ENCODE data around the gene MAS1L. TPM values are rescaled to one million over a fixed set of nuclear protein-coding genes. Genes with fewer than 3 reads are reported as not detected.
"Not testable (repeated sequence)": the region's sequence is repeated elsewhere in the genome, so short reads cannot be mapped to it uniquely, and the experiment has no call there.

MAS1L gene
- total RNA-seq, 1 donor from 2014 or later, result not detected

DNA sequence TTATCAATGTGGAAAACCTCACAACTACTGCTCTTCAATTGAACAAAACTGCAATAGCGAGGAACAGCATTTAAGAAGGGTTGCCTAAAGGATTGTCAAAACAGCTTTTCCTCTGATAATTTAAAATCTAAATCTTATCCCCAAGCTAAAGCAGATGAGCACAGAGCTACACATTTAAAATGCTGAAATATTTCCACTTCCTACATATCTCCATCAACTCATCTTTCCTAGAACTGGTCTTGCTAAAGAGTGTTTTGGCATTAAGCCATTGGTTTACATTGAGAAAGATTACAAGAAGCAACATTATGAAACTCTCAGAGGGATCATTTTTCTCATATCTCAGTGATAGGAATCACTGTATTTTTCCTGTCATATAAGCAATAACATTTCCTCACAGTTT, 45.0 kb downstream of the MAS1L start:
- H3K36me3 ChIP-seq, result no peaks in the 10 kb centered on the region
- no peak overlapping the region for H3K4me3 Mint-ChIP-seq
- DNase-seq (ENCODE audit: low spot score), result no peak

DNA sequence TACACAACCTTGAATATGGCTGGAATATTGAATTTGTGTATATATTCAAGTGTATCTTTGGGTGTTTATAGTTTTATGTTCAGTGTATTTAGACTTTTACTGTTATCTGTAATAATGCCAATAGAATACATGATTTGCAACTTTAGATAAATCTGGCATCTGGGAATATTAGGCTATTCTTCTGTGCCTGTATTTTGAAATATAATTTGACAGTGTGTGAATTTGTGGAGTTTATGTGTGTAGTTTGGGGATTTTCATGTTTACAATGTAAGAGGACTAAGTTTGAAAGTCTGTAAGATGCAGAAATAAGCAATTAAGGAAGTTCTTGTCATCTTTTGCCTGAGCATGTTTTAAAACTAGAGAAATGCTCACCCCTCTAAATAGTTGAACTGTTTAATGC, 48.8 kb downstream of the MAS1L start, which contains the start of gene OR10C1:
Gene OR10C1 (plus strand): TSS at position 301 of the 400 bp plus-strand sequence. CDS start 710 bp downstream, outside the sequence.
- Mint-ChIP-seq H3K27ac (no peak within 1 kb of the TSS), H3K4me3 (no peak within 1 kb of the TSS), H3K4me1 (no peaks in the 10 kb centered on the region), H3K9me3 (no peaks in the 10 kb centered on the region), H3K36me3 (no peaks in the 10 kb centered on the region), H3K27me3 (ENCODE audit: insufficient read depth, low read depth) (peaks cover 2% of the 10 kb centered on the region)
- DNase-seq (ENCODE audit: low spot score), result no peak
- Histone ChIP-seq H3K27ac (no peak within 1 kb of the TSS), H2AFZ (replicated peaks) (no peak within 1 kb of the TSS), H3K4me3 (no peak within 1 kb of the TSS), H3K36me3 (no peaks in the 10 kb centered on the region), H3K79me2 (ENCODE audit: low read depth) (no peaks in the 10 kb centered on the region), H3K4me1 (no peaks in the 10 kb centered on the region), H3K4me2 (no peak within 1 kb of the TSS), H3K27me3 (no peaks in the 10 kb centered on the region), H3F3A (ENCODE audit: low read depth) (no peaks in the 10 kb centered on the region), H4K20me1 (ENCODE audit: low read depth) (no peaks in the 10 kb centered on the region), H3K9me3 (ENCODE audit: low read depth) (no peaks in the 10 kb centered on the region), H3K9ac (no peak within 1 kb of the TSS)
- TF ChIP-seq EZH2 (IDR thresholded peaks at IDR 0.05) (no peak), EZH2phosphoT487 (IDR thresholded peaks at IDR 0.05) (no peak)
- TF ChIP-seq, protein P1, sequence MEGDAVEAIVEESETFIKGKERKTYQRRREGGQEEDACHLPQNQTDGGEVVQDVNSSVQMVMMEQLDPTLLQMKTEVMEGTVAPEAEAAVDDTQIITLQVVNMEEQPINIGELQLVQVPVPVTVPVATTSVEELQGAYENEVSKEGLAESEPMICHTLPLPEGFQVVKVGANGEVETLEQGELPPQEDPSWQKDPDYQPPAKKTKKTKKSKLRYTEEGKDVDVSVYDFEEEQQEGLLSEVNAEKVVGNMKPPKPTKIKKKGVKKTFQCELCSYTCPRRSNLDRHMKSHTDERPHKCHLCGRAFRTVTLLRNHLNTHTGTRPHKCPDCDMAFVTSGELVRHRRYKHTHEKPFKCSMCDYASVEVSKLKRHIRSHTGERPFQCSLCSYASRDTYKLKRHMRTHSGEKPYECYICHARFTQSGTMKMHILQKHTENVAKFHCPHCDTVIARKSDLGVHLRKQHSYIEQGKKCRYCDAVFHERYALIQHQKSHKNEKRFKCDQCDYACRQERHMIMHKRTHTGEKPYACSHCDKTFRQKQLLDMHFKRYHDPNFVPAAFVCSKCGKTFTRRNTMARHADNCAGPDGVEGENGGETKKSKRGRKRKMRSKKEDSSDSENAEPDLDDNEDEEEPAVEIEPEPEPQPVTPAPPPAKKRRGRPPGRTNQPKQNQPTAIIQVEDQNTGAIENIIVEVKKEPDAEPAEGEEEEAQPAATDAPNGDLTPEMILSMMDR (IDR thresholded peaks at IDR 0.05), result no peak

More for the DNA sequence above, 45.0 kb downstream of the MAS1L start:
- Mint-ChIP-seq H3K9me3 (peaks cover 4% of the 10 kb centered on the region), H3K36me3 (no peaks in the 10 kb centered on the region), H3K27ac (no peak overlapping the region), H3K27me3 (ENCODE audit: insufficient read depth, low read depth) (no peaks in the 10 kb centered on the region), H3K4me1 (no peaks in the 10 kb centered on the region)
- H3K9ac ChIP-seq, result no peak overlapping the region
- H3K4me1 ChIP-seq, result no peaks in the 10 kb centered on the region
- TF ChIP-seq EZH2 (IDR thresholded peaks at IDR 0.05) (no peak), EZH2phosphoT487 (IDR thresholded peaks at IDR 0.05) (no peak)
- TF ChIP-seq, protein P1 (IDR thresholded peaks at IDR 0.05), result no peak
- no peak overlapping the region for H3K27ac ChIP-seq
- no peak overlapping the region for H3K4me2 ChIP-seq
- no peaks in the 10 kb centered on the region for H4K20me1 ChIP-seq (ENCODE audit: low read depth)
- no peak overlapping the region for H3K4me3 ChIP-seq
- no peaks in the 10 kb centered on the region for H3K9me3 ChIP-seq (ENCODE audit: low read depth)
- no peak overlapping the region for H2AFZ ChIP-seq (replicated peaks)
- no peaks in the 10 kb centered on the region for H3F3A ChIP-seq (ENCODE audit: low read depth)
- no peaks in the 10 kb centered on the region for H3K27me3 ChIP-seq
- H3K79me2 ChIP-seq (ENCODE audit: low read depth), result no peaks in the 10 kb centered on the region

DNA sequence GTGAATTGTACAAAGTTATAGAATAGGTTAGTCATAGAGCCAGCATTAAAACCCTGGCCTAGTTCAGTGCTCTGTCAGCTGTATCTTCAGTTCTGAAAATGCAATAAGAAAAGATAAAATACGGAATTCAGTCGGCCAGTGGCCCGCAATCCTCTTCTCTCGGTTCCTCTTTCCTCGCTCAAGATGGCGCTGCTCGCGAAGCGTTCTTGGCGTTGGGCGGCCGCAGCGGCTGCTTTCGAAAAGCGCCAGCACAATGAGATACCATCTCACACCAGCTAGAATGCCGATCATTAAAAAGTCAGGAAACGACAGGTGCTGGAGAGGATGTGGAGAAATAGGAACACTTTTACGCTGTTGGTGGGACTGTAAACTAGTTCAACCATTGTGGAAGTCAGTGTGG, 51.0 kb downstream of the MAS1L start:
- not testable (repeated sequence) for H3K27me3 ChIP-seq; H3K9ac ChIP-seq; H4K20me1 ChIP-seq (ENCODE audit: low read depth); H3K36me3 Mint-ChIP-seq; H3K36me3 ChIP-seq; H3K79me2 ChIP-seq (ENCODE audit: low read depth); H3K27ac ChIP-seq; H3K4me3 Mint-ChIP-seq; H3K9me3 Mint-ChIP-seq; H3K4me2 ChIP-seq; H3K4me1 ChIP-seq; H2AFZ ChIP-seq (replicated peaks); H3K9me3 ChIP-seq (ENCODE audit: low read depth); H3K27me3 Mint-ChIP-seq (ENCODE audit: insufficient read depth, low read depth); H3K4me3 ChIP-seq; H3K4me1 Mint-ChIP-seq; H3F3A ChIP-seq (ENCODE audit: low read depth); H3K27ac Mint-ChIP-seq
- peak; percentile 34 for DNase-seq (ENCODE audit: low spot score)
- TF ChIP-seq, protein P1 (IDR thresholded peaks at IDR 0.05), result peak; percentile 34

Other genes starting within 250 kb of the MAS1L start
- gene OR14J1, start 186.3 kb downstream of the MAS1L start, total RNA-seq (ENCODE audit: low replicate concordance), result 0.03 TPM in 1 of 2 replicates, not detected in the other
- not detected in 2 replicates for gene OR5V1, start 119.1 kb downstream of the MAS1L start, total RNA-seq (ENCODE audit: low replicate concordance)
- gene OR12D3, start 112.7 kb downstream of the MAS1L start, total RNA-seq (ENCODE audit: low replicate concordance), result not detected in 2 replicates
- not detected in 2 replicates for gene OR12D2, start 92.3 kb downstream of the MAS1L start, total RNA-seq (ENCODE audit: low replicate concordance)
- gene OR12D1, start 73.0 kb downstream of the MAS1L start, total RNA-seq (ENCODE audit: low replicate concordance), result not detected in 2 replicates
- not detected in 2 replicates for gene OR10C1, start 48.6 kb downstream of the MAS1L start, total RNA-seq (ENCODE audit: low replicate concordance)
- not detected in 2 replicates for gene OR11A1, start 30.9 kb downstream of the MAS1L start, total RNA-seq (ENCODE audit: low replicate concordance)
- not detected in 2 replicates for gene OR2H1, start 30.8 kb downstream of the MAS1L start, total RNA-seq (ENCODE audit: low replicate concordance)
- gene UBD, start 71.8 kb upstream of the MAS1L start, total RNA-seq (ENCODE audit: low replicate concordance), result not detected in 2 replicates
- not detected in 2 replicates for gene OR2H2, start 97.2 kb upstream of the MAS1L start, total RNA-seq (ENCODE audit: low replicate concordance)
- gene GABBR1, start 145.2 kb upstream of the MAS1L start, total RNA-seq (ENCODE audit: low replicate concordance), result 25.4 and 37.4 TPM in 2 replicates
- gene MOG, start 169.1 kb upstream of the MAS1L start, total RNA-seq (ENCODE audit: low replicate concordance), result not detected in 2 replicates
- gene ZFP57, start 193.2 kb upstream of the MAS1L start, total RNA-seq (ENCODE audit: low replicate concordance), result not detected in 2 replicates
- 0.56 TPM in 1 of 2 replicates, not detected in the other for gene HLA-F, start 235.5 kb upstream of the MAS1L start, total RNA-seq (ENCODE audit: low replicate concordance)

Data from neural progenitor cell (in vitro differentiated cells).